OCI-LY3 (cell line): Measurements from ENCODE around the gene VOPP1.
"Not testable (repeated sequence)": the region's sequence is repeated elsewhere in the genome, so short reads cannot be mapped to it uniquely, and the experiment has no call there.

Source experiments
- H2AFZ ChIP-seq: fragments of 200-600, 300-600 bp; shearing (Covaris generic); 2 replicates; pipeline ENCODE4 v1.6.0; 2014; ENCODE audit warnings: antibody characterized with exemption, low read depth, low read length
- H3K27ac ChIP-seq: fragments of 200-600, 300-600 bp; sonication (generic); 2 replicates; pipeline ENCODE4 v1.5.1; 2014; ENCODE audit warnings: mild to moderate bottlenecking, low read length, moderate library complexity, mixed read lengths
- H3K27me3 ChIP-seq: fragments of 200-600, 300-600 bp; sonication (generic); 2 replicates; pipeline ENCODE4 v1.6.1; 2014; ENCODE audit warnings: low read depth, low read length, mixed read lengths
- H3K36me3 ChIP-seq: fragments of 200-600, 300-600 bp; sonication (generic); replicated peaks from 2 replicates; pipeline ENCODE3; 2014; ENCODE audit warnings: low read depth, low read length, mixed read lengths
- H3K4me1 ChIP-seq: fragments of 300-600, 200-600 bp; sonication (generic); 2 replicates; pipeline ENCODE4 v1.6.1; 2014; ENCODE audit warnings: low read length, mixed read lengths
- H3K4me2 ChIP-seq: fragments of 200-600, 300-600 bp; sonication (generic); 2 replicates; pipeline ENCODE4 v1.6.1; 2014; ENCODE audit warnings: low read length, mixed read lengths
- H3K4me3 ChIP-seq: fragments of 300-600, 200-600 bp; sonication (generic); 2 replicates; pipeline ENCODE4 v1.5.1; 2014; ENCODE audit warnings: antibody characterized with exemption, mild to moderate bottlenecking, low read length, moderate library complexity
- H3K79me2 ChIP-seq: fragments of 300-600, 200-600 bp; shearing (Covaris generic); 2 replicates; pipeline ENCODE4 v1.6.1; 2014; ENCODE audit warnings: mild to moderate bottlenecking, low read length, mixed read lengths
- H3K9ac ChIP-seq: fragments of 300-600, 200-600 bp; shearing (Covaris generic); 2 replicates; pipeline ENCODE4 v1.6.0; 2014; ENCODE audit warnings: mild to moderate bottlenecking, low read length, moderate library complexity
- H3K9me3 ChIP-seq: fragments of 200-600, 300-600 bp; shearing (Covaris generic); 2 replicates; pipeline ENCODE4 v1.6.1; 2014; ENCODE audit warnings: low read length, mixed read lengths; ENCODE audit not compliant: insufficient read depth
- H4K20me1 ChIP-seq: fragments of 200-600, 300-600 bp; sonication (generic); 2 replicates; pipeline ENCODE4 v1.6.1; 2016; ENCODE audit warnings: low read length, mixed read lengths; ENCODE audit not compliant: insufficient read depth
- CTCF ChIP-seq: fragments of 200-600, 300-600 bp; sonication (generic); IDR thresholded peaks from 2 replicates; pipeline ENCODE4 v1.5.1; 2014; ENCODE audit warnings: antibody characterized with exemption, low read length, low read depth
- EZH2phosphoT487 ChIP-seq: fragments of 200-600 bp; shearing (Covaris generic); IDR thresholded peaks from 2 replicates; pipeline ENCODE4 v1.6.1; 2018; ENCODE audit warnings: antibody characterized with exemption, mixed run types, low read depth

The VOPP1 gene

GRCh38 chr7:55597944-55598499 lies 25.7 kb upstream of the VOPP1 start:
- not testable (repeated sequence) for H4K20me1 ChIP-seq, H3K9ac ChIP-seq, H3K79me2 ChIP-seq, H3K9me3 ChIP-seq, H3K27ac ChIP-seq, H3K4me3 ChIP-seq, H3K36me3 ChIP-seq, H3K27me3 ChIP-seq
- TF ChIP-seq CTCF: peak; percentile 49
- Histone ChIP-seq H3K4me2 (peak overlapping the region; percentile 31), H2AFZ (peak overlapping the region; percentile 87; the same call in 1 of the 2 replicates), H3K4me1 (peaks cover 20% of the 10 kb centered on the region)

- H3K9me3 ChIP-seq, H3K9ac ChIP-seq, H2AFZ ChIP-seq, H3K4me3 ChIP-seq, H3K79me2 ChIP-seq, H4K20me1 ChIP-seq, H3K27ac ChIP-seq, H3K36me3 ChIP-seq, H3K4me2 ChIP-seq, H3K27me3 ChIP-seq: not testable (repeated sequence)
- H3K4me1 ChIP-seq: peaks cover 20% of the 10 kb centered on the region
Measured at GRCh38 chr7:55597214-55597739, 25.0 kb upstream of the VOPP1 start.

GRCh38 chr7:55595511-55595910 lies 23.2 kb upstream of the VOPP1 start:
- TF ChIP-seq EZH2phosphoT487 (no peak), CTCF (no peak)
- Histone ChIP-seq H4K20me1 (no peaks in the 10 kb centered on the region), H2AFZ (no peak overlapping the region), H3K36me3 (no peaks in the 10 kb centered on the region), H3K9me3 (no peaks in the 10 kb centered on the region), H3K9ac (no peak overlapping the region), H3K4me1 (peaks cover 36% of the 10 kb centered on the region), H3K79me2 (no peaks in the 10 kb centered on the region), H3K4me3 (no peak overlapping the region), H3K27ac (no peak overlapping the region), H3K27me3 (no peaks in the 10 kb centered on the region; the same call in 1 of the 2 replicates), H3K4me2 (no peak overlapping the region)

- H3K4me2 ChIP-seq: no peak overlapping the region
- H3K27ac ChIP-seq: no peak overlapping the region
- H3K27me3 ChIP-seq: no peaks in the 10 kb centered on the region; the same call in 1 of the 2 replicates
- peaks cover 36% of the 10 kb centered on the region for H3K4me1 ChIP-seq
- no peak overlapping the region for H3K4me3 ChIP-seq
- H3K79me2 ChIP-seq: no peaks in the 10 kb centered on the region
- H2AFZ ChIP-seq: no peak overlapping the region
- TF ChIP-seq CTCF: no peak
- TF ChIP-seq EZH2phosphoT487: no peak
- H3K9ac ChIP-seq: no peak overlapping the region
- no peaks in the 10 kb centered on the region for H3K36me3 ChIP-seq
- H3K9me3 ChIP-seq: no peaks in the 10 kb centered on the region
- H4K20me1 ChIP-seq: no peaks in the 10 kb centered on the region
Measured at GRCh38 chr7:55594870-55595269, 22.6 kb upstream of the VOPP1 start.
